Measurements from ENCODE around the gene ARFGAP3.
"Not testable (repeated sequence)": the region's sequence is repeated elsewhere in the genome, so short reads cannot be mapped to it uniquely, and the experiment has no call there.

ARFGAP3 gene

DNA sequence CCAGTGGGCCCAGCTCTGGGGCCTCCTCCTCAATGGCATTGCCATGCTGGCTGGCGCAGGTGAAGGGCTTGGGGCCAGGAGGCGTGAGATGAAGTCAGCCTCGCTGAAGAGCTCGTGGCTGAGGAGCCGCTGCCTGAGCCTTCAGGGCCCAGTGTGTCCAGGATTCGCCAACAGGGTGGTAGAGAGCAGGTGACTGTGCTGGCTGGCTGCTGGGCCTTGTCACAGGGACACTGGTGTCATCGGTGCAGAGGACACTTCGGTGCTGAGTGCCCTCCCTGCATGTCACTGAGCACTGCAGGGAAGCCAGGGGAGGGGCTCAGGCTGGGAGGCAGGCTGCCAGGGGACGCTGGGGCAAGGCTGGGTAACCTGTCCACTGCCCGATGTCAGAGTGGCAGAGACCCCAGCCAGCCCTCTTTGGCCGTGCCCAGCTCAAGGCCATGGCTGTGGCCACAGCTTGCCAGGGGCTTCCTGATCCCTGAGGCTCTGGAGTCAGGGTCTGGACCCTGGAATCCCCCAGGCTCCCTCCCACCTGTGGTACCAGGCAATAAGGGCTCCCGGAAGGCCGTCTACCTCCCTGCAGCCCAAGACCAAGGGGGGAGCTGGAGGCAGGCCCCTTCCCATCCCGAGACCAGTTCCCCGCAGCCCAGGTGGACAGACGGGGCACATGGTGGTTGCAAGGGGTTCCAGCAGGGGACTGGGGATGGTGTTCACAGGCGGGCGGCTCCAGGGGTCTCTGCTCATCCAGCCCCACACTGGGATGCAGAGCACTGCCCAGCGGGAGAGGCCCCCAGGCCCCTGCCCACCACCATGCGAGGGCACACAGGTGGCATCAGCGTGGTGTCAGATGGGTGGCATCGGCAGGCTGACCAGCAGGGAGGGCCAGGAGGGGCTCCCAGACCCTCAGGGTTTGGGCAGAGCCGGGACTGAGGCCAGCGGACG lies 63.9 kb downstream of the ARFGAP3 start:
- DNase-seq = no peak

DNA sequence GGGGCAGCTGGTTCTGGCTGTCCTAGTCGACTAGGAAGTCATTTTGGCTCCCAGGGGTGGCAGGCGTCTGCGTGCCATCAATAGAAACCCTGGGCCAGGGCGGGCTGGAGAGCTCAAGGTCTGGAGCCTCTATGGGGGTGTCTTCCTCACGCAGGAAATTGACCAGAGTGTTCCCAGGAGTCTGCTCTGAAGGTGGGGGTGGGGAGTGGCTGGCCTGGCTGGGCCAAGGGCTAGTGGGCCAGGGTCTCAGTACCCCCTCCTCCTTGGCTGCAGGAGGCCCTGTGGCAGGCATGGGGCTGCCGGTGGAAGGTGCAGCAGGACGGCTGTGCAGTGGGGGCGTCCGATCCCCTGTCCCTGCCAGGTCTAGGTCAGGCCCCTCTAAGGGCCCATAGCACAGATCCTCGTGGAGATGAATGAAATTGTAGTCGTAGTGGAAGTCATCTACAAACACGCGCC lies 64.6 kb downstream of the ARFGAP3 start:
- no peak for DNase-seq

DNA sequence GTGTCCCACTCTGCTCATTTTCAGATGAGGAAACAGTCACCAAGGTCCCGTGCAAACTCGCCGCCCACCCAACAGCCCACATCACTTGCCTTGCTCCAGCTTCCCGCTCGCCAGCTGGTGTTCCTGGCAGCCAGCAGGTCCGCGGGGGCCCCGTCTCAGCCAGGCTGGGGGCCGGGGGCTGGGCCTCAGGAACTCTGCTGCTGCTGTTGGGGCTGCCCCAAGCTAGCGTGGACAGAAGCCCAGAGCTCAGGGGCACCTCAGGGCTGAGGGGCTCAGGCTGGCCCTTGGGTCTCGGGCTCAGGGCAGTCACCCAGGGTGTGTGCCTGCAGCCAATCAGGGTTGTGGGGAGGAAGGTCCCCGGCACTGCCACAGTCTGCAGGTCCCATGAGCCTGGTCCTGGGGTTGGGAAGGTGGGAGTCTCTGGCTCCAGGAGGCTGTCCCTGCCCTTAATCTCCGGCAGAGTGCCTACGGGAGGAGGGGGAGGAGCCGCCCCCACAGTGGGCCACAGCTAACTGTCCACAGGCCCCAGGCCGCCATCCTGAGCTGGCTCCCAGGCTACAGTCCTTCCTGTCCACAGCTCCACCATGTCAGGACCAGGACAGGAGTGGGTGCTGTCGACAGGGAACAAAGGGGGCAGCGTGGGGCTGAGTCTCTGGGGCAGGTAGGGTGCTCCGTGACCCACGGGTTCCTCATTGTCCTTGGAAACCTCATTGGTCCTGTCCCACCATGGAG lies 65.2 kb downstream of the ARFGAP3 start:
- no peak for DNase-seq

DNA sequence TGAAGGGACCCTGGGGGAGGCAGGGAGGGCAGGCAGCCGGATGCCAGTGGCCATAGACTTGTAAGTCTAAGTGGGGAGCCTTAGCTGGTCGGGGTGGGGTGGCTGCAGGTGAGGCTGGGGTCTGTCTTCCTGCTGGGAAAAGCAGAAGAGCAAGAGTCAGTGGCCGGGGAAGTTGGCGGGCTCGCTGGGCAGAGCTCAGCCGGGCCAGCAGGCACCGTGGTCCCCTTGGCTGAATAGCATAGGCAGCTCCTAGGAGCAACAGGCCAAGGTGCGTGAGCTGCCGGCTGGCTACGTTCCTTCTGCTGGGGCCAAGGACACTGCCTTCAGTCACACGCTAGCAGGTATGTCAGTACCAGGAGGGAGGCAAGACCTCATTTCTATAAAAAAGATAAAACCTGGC lies 68.6 kb downstream of the ARFGAP3 start:
- DNase-seq = no peak

DNA sequence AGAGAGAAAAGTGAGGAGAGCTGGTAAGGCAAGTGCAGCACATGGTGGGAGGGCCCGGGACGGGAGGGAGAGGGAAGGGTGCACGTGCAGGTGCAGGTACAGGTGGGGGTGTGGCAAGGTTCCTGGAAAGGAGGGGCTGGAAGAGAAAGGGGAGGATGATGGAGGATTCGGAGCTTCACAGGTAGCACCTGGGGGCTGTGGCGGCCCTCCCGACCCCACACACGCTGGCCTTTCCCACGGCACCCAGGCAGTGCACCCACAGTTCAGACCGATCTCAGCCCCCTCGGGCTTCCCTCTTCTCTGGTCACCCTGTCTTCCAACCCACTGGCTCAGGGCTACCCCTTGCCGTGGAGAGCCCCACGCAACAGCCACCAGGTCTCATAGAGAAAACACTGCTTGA lies 69.1 kb downstream of the ARFGAP3 start:
- DNase-seq = no peak

DNA sequence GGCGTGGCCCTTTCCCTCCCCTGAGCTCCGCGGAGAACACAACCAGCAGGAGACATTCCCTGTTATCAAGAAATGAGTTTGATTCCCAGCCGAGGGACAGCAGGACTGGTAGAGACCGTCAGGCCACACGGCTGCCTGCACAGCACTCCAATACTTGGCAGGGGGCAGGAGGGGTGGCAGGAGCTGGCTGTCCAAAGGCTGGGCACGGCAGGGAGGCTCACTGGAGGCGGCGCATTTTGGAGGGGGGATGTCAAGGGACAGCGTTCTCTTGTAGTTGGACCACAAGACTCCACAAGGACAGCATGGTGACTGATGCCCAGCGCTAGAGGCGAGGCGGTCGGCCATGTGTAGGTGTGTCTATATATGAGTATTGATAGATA lies 69.7 kb downstream of the ARFGAP3 start:
- DNase-seq = no peak

DNA sequence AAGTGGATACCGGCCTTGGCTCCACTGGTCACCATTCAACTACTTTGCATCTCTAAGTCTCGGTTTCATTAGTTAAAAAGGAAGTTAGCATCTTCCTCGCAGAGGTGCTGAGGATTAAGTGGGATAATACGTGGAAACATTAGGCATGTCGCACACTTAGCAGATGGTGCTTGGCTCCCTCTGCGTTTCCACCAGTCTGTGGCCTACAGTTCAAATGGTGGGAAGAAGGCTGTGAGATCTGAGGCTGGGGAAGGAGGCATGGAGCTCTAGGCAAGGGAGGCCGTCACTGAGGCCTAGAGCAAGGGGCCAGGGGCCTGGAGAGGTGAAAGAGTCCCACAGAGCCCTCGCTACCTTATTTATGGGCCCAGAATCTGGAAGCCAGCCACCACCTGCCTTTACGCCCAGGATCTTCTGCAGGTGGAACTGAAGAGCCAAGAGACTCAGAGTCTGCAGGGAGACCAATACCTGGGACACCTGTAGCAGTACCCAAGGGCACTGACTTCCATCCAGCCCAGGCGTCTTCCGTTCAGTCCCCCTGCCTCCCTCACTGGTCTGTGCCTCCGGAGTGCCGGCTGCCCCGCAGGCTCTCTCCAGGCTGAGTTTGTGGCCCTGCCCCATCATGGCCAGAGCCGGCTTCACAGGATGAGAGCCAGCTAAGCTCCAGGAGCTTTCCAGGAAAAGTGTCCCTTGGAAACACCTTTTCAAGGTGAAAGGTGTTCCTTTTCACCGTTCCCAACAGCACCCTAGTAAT lies 70.3 kb downstream of the ARFGAP3 start:
- no peak for DNase-seq

DNA sequence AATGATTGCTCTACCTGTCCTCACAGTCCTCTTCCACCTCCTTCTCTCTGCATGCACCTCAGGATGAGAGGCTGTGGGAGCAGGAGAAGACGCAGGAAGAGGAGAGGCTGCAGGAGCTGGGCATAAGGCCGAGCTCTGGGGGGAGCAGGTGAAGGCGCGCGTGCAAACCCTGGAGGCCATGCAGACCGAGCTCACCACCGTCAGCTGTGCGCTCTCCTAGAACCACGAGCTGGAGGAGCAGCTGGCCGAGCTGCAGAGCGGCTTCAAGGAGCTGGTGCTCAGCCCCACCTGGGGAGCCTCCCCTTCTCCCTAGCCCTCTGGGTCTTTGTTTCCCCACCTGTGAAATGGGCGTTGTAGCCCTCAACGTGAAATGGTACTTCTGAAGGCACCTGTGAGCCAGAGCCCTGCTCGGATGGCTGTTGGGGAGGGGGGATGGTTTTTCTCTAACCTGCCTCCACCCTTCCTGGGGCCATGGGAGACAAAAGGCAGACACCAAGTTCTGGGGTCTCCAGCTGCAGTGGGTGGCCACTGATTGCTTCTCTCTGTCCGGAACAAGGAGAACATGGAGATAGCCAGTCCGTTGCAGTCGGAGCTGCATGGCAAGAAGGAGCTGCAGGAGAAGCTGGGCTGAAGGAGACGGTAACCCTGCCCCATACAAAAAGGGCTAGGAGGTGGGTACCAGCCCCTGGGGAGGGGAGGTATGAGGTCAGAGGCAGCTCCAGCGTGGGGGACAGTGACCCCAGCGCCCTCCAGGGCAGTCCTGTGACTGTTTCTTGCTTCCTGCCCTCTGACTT lies 71.2 kb downstream of the ARFGAP3 start:
- no peak for DNase-seq

DNA sequence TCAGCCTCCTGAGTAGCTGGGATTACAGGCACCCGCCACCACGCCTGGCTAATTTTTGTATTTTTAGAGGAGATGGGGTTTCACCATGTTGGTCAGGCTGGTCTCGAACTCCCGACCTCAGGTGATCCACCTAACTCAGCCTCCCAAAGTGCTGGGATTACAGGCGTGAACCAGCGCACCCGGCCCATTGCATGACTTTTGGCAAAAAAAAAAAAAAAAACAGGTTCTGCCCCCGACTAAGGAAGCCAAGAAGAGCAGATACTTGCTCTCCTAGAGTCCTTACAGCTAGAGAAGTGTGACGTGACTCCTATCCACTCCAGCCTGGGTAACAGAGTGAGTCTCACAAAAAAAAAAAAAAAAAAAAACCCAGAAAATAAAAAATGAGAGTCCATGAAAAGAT lies 74.8 kb downstream of the ARFGAP3 start:
- DNase-seq = not testable (repeated sequence)

DNA sequence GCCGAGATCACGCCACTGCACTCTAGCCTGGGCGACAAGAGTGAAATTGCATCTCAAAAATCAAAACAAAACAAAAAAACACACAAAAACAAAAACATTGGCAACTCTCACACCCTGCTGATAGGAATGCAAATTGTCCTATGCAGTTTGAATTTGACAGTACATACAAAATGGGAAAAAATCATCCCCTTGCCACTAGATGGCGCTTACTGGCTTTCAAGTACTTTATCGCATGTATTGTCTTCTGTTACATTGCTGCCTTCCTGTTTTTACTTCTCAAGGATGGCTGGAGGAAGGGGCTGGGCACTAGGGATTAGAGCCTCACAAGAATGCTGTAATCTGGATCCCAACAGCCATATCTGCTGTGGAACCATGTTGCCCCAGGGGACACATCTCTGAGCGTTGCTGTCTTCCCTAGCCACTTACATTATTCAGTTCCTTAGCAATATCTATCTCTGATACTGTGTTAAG lies 77.0 kb downstream of the ARFGAP3 start:
- peak; percentile 69 for DNase-seq

DNA sequence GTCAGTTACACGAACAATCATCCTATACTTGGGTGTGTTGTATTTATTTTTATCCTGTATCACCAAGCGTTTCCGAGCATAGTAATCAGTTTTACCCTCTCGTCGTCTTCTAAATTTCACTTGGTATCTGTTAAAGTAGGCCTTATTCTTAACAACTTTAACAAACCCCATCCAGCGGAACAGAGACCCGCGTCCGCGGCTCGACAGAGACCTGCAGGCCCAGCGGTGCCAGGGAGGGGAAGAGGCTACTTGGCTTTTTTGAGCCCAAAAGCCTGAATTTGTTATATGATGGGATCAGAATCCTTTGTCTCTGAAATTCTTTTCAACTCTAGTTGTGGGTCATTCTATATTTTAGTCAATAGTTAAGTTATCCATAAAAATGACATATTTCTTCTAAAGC lies 79.9 kb downstream of the ARFGAP3 start:
- DNase-seq = no peak

DNA sequence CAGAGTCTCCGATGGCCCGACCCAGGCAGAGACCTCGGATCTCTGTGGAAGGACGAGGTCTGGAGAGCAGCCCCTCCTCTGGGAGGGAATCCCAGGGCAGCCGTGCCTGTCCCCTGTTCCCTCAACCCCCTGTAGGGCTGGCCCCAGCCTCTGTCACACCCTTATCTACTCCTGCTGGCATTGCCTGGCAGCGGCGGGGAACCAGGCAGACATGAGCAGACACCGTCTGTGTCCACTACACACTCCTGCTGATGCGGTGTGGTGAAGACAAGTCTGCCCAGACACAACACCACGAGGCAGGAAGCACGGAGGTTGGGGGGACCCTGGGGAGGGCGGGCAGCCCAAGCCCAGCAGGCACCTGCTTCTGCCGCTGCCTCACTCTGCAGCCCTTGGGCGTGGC lies 83.9 kb downstream of the ARFGAP3 start:
- no peak for DNase-seq

DNA sequence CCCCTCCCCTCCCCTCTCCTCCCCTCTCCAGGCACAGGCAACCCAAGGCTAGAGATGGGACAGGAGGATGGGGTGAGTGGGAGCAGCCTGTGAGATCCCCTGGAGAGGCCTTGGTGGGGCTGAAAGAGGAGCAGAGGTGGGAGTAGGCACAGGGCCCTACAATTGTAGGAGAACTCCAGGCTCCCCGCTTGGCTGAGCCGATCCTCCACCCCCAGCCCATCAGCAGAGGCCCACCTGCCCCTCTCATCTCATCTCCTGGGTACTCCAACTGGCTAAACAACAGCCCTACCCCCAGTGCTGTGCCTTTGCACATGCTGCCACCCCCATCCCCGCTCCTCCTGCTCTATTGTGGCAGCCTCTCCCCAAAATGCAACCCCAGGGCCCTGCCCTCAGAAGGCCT lies 84.4 kb downstream of the ARFGAP3 start:
- no peak for DNase-seq

DNA sequence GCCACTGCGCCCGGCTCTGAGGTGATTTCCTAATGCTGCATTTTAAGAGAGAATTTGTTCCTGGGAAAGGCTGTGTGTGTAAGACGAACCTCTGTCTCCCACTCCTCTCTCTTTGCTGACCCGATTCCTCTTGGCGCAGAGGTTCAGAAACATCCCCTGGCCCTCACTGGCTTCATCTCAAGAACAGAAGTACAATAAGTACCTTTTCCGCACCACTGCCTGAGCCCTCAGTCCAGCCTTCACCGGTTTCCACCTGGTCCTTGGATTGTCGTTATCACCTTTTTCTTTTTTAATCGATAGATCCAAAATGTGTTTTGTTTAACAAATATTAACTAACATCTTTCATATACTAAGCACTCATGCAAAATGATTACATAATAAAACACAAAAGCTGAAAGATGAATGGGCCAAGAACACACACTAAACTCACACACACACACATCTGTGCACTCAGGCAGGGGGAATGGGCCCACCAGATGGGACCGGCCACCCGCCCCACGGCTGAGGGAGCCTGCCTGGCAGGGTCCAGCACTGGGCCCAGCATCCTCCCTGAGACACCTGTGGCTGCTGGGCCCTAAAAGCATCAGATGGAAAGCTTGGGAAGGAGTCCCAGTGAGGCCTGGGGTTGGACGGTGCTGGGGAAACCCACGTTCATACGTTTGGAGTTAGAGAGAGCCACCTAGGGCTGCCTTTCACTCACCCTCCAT lies 86.0 kb downstream of the ARFGAP3 start:
- DNase-seq = no peak

DNA sequence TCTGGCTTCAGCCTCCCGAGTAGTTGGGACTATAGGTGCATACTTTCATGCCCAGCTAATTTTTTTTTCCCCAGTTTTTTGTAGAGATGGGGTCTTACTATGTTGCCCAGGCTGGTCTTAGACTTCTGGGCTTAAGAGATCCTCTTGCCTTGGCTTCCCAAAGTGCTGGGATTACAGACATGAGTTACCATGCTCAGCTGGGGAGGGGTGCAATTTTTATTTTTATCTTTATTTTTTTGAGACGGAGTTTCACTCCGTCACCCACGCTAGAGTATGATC lies 86.7 kb downstream of the ARFGAP3 start:
- no peak for DNase-seq

DNA sequence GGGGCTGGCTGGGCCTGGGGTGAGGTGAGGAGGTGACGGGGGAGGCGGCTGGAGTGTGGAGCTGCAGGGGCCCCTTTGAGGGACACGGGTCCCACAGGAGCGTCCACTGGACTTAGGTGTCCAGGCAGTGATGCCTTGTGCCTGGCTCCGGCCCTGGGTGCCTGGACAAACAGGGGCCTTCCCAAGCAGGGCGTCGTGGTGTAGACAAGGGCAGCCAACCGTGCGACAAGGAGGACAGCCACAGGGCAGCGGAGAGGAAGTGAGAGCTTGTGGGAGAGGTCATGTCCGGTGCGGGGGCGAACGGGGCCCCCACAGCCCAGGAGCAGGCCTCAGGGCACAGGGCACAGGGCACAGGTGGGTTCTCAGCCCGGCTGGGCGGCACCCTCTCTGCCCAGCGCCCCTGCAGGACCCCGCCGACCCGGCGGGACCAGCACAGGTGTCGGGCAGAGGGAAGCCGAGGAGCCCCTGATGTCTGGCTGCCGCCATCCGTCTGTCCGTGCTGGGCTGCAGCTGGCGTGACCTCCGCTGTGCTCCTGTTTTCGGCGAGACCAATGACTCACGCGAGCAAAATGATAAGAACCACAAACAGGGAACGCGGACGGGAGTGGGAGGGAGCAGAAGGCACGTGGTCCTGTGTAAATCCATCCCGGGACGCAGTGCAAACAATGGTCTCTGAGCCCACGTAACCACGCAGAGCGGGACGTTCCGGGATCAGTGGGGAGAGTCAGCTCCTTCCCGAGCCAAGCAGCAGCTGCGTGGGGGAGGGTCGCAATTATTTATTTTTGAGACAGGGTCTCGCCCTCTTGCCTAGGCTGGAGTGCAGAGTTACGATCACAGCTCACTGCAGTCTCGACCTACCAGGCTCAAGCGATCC lies 87.3 kb downstream of the ARFGAP3 start:
- DNase-seq = no peak

DNA sequence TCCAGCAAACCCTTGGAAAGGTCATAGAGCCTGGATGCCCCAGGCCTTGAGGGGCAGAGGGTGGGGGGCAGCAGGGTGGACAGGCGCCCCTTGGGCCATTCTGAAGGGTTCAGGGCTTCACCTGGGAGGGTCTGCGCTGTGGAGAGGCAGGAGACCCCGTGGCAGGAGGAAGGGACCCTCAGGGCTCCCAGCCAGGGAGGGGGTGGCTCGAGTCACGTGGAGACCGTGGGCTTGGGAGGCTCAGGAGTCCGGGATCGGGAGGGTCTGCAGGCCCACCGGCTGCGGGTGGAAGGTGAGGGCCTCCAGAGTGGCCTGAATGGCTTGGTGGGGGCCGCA lies 87.9 kb downstream of the ARFGAP3 start:
- no peak for DNase-seq

DNA sequence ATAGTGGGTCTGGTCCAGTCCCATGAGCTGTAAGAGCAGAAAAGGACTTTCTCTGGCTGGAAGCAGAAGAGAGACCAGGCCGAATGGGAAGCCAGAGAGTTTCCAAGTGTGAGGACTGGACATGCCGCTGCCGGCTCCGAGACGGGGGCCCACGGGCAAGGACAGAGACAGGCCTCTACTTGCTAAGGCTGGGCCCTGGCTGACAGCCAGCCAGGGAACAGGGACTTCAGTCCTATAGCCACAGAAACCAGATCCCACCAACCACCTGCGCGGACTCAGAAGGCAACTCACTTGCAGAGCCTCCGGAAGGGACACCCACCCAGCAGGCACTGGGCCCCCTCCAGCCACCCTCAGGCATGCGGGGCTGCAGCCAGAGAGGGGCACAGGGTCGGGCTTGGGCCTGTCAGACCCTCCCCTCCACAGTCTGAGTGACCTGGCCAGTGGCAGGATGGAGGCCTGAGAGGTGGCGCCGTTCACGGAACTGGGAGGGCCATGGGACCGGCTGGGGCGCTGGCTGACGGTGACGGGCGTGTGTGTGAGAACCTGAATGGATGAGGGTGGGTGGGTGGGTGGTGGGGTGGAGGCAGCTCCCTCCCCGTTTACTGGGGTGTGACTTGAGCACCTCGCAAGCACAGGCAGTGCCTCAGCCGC lies 88.6 kb downstream of the ARFGAP3 start:
- DNase-seq = no peak

DNA sequence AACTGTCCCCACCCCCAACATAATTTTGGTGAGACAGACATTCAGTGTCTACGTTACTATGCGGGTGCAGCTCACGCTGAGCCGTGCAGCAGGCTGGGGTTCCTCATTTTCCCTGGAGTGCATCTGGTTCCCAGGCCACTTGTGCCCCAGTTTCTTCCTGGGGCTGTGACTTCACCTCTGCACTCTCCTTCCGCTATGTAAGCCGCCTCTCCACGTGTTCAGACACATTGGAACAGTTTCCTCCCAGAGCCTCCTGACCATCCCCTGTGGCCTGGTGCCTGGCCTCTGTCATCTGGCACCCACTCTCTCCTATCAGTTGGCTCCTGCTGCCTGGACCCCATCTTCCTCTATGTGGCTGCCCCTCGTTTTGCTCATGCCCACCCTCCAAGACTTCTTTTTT lies 90.2 kb downstream of the ARFGAP3 start:
- no peak for DNase-seq

DNA sequence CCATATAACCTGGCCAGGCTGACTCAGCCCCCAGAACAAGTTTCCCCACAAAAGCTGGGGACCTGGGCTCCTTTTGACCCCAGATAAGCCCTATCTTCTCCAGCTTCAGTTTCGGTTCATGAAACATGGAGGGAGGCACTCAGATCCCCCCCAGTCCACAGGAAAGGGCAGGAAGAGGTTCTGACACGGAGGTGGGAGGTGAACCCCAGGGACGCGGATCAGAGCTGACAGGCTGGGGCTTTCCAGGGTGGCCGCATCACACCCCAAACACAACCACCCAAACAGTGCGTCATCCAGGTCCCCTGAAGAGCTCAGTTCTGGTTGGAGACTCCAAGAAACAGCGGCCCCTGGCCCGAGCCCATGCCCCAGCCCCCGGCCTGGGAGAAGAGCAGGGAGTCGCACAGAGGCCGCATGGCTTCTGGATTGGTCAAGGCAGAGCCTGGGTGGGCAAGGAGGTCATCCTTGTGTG lies 92.1 kb downstream of the ARFGAP3 start:
- DNase-seq = no peak
